Right ventricle myocardium superior (tissue), 1 donor: Measurements from ENCODE around the gene BAK1. TPM values are rescaled to one million over a fixed set of nuclear protein-coding genes. Genes with fewer than 3 reads are reported as not detected.

Source experiments
- ATAC-seq: fragments of 200-7000 bp; cut with Tn5 transposase; one replicate; pipeline ENCODE4 v1.9.1; 2020; ENCODE audit warnings: mild to moderate bottlenecking; ENCODE audit not compliant: poor library complexity
- DNase-seq: peaks from one replicate; pipeline ENCODE4 v3.0.0-alpha.2; 2020
- intact Hi-C: fragments of 100-400 bp; cut with DNase I; formaldehyde crosslinking; loops from one replicate; pipeline ENCODE4 v1.11.2; 2022
- total RNA-seq: library from RNA; stranded (reverse); fragmentation: NEBNext Ultra II Directional; extraction: Animal tissue kit (Norgen Biotek cat#: 25700); gene quantifications from one replicate; pipeline ENCODE4 v1.2.1, GENCODE V29; 2021
- donor health status: DM: no; HTN: yes; CAD: no; lungs with severe emphysema.

The BAK1 gene
- total RNA-seq, 1 donor from 2014 or later = 25.0 TPM

- DNase-seq (peak; percentile 33), ATAC-seq (peak; percentile 3)
- intact Hi-C loops = no loop called here
These were observed 10.6 kb upstream of the BAK1 start for GRCh38 chr6:33590531-33591198.

- ATAC-seq = peak; percentile 70
- DNase-seq = peak; percentile 67
- intact Hi-C loops = loop anchor here (5.0 to 10.0 kb wide), 2 partner anchors 45 to 177 kb away; no protein-coding TSS in a partner anchor
These were observed 9.9 kb upstream of the BAK1 start for GRCh38 chr6:33589731-33590530.

- ATAC-seq = peak; percentile 10
- intact Hi-C loops = loop anchor here (5.0 to 10.0 kb wide), 2 partner anchors 45 to 178 kb away; no protein-coding TSS in a partner anchor
- DNase-seq = peak; percentile 45
These were observed 9.3 kb upstream of the BAK1 start for GRCh38 chr6:33589392-33589730.

GRCh38 chr6:33588894-33589293, 8.8 kb upstream of the BAK1 start:
- intact Hi-C loops = loop anchor here (5.0 to 10.0 kb wide), 2 partner anchors 46 to 178 kb away; no protein-coding TSS in a partner anchor
- ATAC-seq (no peak), DNase-seq (no peak)

- intact Hi-C loops = loop anchor here (5.0 to 10.0 kb wide), 2 partner anchors 47 to 180 kb away; no protein-coding TSS in a partner anchor
- DNase-seq (no peak), ATAC-seq (no peak)
These were observed 7.5 kb upstream of the BAK1 start for GRCh38 chr6:33587529-33587928.

GRCh38 chr6:33586108-33586640, 6.1 kb upstream of the BAK1 start:
- intact Hi-C loops = loop anchor here (5.0 to 10.0 kb wide), 2 partner anchors 49 to 181 kb away; no protein-coding TSS in a partner anchor
- ATAC-seq = no peak
- DNase-seq = peak; percentile 20

- ATAC-seq = peak; percentile 71
- peak; percentile 90 for DNase-seq
- intact Hi-C loops = loop anchor here (2.0 to 10.0 kb wide), 3 partner anchors 49 to 182 kb away; no protein-coding TSS in a partner anchor
These were observed 5.5 kb upstream of the BAK1 start for GRCh38 chr6:33585403-33586107.

- intact Hi-C loops = loop anchor here (2.0 to 10.0 kb wide), 3 partner anchors 50 to 182 kb away; no protein-coding TSS in a partner anchor
- DNase-seq = no peak
- no peak for ATAC-seq
These were observed 4.8 kb upstream of the BAK1 start for GRCh38 chr6:33584700-33585402.

- DNase-seq (no peak), ATAC-seq (no peak)
- intact Hi-C loops = loop anchor here (2.0 to 10.0 kb wide), 2 partner anchors 51 to 119 kb away; no protein-coding TSS in a partner anchor
These were observed 3.6 kb upstream of the BAK1 start for GRCh38 chr6:33583591-33584155.

- ATAC-seq = no peak
- DNase-seq = no peak
- intact Hi-C loops = loop anchor here (10.0 kb wide), 1 partner anchor 54 kb away; no protein-coding TSS in a partner anchor
These were observed 1.1 kb upstream of the BAK1 start for GRCh38 chr6:33581186-33581585.

- no peak for ATAC-seq
- DNase-seq = peak; percentile 34
- intact Hi-C loops = loop anchor here (10.0 kb wide), 1 partner anchor 154 kb away; the partner anchor contains the start of gene SYNGAP1
These were observed 1.5 kb downstream of the BAK1 start for GRCh38 chr6:33578588-33579011.

GRCh38 chr6:33578164-33578563, 1.9 kb downstream of the BAK1 start:
- DNase-seq (no peak), ATAC-seq (no peak)
- intact Hi-C loops = loop anchor here (10.0 kb wide), 1 partner anchor 153 kb away; the partner anchor contains the start of gene SYNGAP1

- intact Hi-C loops = loop anchor here (10.0 kb wide), 1 partner anchor 153 kb away; the partner anchor contains the start of gene SYNGAP1
- DNase-seq (peak; percentile 30), ATAC-seq (no peak)
These were observed 2.4 kb downstream of the BAK1 start for GRCh38 chr6:33577718-33578117.

- ATAC-seq = peak; percentile 23
- peak; percentile 76 for DNase-seq
- intact Hi-C loops = loop anchor here (10.0 kb wide), 1 partner anchor 152 kb away; the partner anchor contains the start of gene SYNGAP1
These were observed 3.0 kb downstream of the BAK1 start for GRCh38 chr6:33577106-33577535.

GRCh38 chr6:33576668-33577067, 3.4 kb downstream of the BAK1 start:
- ATAC-seq = no peak
- intact Hi-C loops = loop anchor here (10.0 kb wide), 1 partner anchor 152 kb away; the partner anchor contains the start of gene SYNGAP1
- DNase-seq = no peak

- no peak for ATAC-seq
- intact Hi-C loops = loop anchor here (10.0 kb wide), 1 partner anchor 150 kb away; the partner anchor contains the start of gene SYNGAP1
These were observed 4.9 kb downstream of the BAK1 start for GRCh38 chr6:33575211-33575610.

More at GRCh38 chr6:33575211-33575610, 4.9 kb downstream of the BAK1 start:
- DNase-seq = peak; percentile 20
